ENCODE measurements around the gene SPATA46. TPM values are rescaled to one million over a fixed set of nuclear protein-coding genes. Genes with fewer than 3 reads are reported as not detected.
"Not testable (repeated sequence)": the region's sequence is repeated elsewhere in the genome, so short reads cannot be mapped to it uniquely, and the experiment has no call there.

The SPATA46 gene
- total and polyA plus RNA-seq, 2 of the 8 experiments (the other 6 are each of a cell fraction or from before 2014, with no cell fraction given), result not detected

DNA sequence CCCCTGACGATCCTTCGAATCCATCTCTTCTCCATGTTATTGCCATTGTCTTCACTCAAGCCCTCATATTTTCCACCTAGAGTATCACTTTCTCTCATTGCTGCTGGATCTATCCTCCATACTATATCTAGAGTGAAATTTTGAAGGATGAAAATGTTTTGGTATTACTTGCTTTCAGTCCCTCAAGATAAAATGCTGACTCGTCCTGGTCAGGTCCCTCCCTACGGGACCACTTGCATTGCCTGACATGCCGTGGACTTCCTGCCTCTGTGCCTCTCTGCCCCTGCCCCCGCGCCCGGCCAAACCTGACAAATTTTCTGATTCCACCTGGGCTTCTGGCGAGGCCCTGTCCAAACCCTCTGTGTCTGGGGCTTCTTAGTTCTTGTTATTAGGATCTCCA, 23.6 kb downstream of the SPATA46 start (continued):
- TF ChIP-seq EP300 (IDR thresholded peaks at IDR 0.05; ENCODE audit: borderline replicate concordance in 1 of 2, low read depth in 2 of 2, low read length in 2 of 2), result no peak

DNA sequence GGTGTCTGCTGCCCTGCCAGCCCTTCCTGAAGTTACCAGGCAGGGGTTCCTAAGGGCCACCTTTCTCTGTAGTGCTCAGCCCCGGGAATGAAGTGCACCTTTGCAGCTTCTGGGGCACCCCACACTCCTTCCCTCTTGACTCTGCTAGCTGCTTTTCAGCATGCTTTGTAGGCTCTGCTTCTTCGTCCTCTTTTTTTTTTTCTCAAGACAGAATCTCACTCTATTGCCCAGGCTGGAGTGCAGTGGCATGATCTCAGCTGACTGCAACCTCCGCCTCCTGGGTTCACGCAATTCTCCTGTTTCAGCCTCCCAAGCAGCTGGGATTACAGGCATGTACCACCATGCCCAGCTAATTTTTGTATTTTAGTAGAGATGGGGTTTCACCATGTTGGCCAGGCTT, 24.8 kb downstream of the SPATA46 start:
- H2BK12ac ChIP-seq (ENCODE audit: low read depth, low read length); H3K4me3 ChIP-seq (ENCODE audit: extremely low read depth in 1 of 4, insufficient read depth in 2 of 4, low read depth in 3 of 4, low read length in 4 of 4); H2BK120ac ChIP-seq (replicated peaks; ENCODE audit: low read depth, low read length); H3K9me3 ChIP-seq (ENCODE audit: insufficient read depth in 2 of 2, low read depth in 1 of 2, low read length in 1 of 2); H3K56ac ChIP-seq (replicated peaks; ENCODE audit: insufficient read length, low read depth, low read length); H3K9ac ChIP-seq (replicated peaks in 1 of 4; ENCODE audit: extremely low read depth in 1 of 4, low read depth in 3 of 4, low read length in 3 of 4); FAIRE-seq; H3K4ac ChIP-seq (replicated peaks; ENCODE audit: insufficient read length, low read depth, low read length); H2BK20ac ChIP-seq (ENCODE audit: low read length); DNase-seq (ENCODE audit: low read depth in 1 of 2, low spot score in 2 of 2); H3K36me3 ChIP-seq (ENCODE audit: control insufficient read depth in 2 of 4, insufficient read depth in 4 of 4, low read length in 3 of 4); H3K18ac ChIP-seq (ENCODE audit: extremely low read depth, low read length); H3K23ac ChIP-seq (ENCODE audit: insufficient read length); H3K14ac ChIP-seq (ENCODE audit: insufficient read length); H3K23me2 ChIP-seq (ENCODE audit: low read depth, low read length); H2AK5ac ChIP-seq (ENCODE audit: low read depth, low read length); H3K27ac ChIP-seq (ENCODE audit: low read depth, low read length); POLR2A ChIA-PET (ENCODE audit: partially characterized antibody); H3K79me1 ChIP-seq (ENCODE audit: low read depth, low read length); H2BK5ac ChIP-seq (ENCODE audit: low read depth, low read length); H2BK15ac ChIP-seq (ENCODE audit: low read length); H4K5ac ChIP-seq (ENCODE audit: insufficient read length, low read depth, low read length); H3K4me2 ChIP-seq (ENCODE audit: insufficient read depth in 1 of 2, low read depth in 2 of 2, low read length in 2 of 2); H3K27me3 ChIP-seq (replicated peaks in 1 of 4; ENCODE audit: control insufficient read depth in 3 of 4, extremely low read depth in 1 of 4, insufficient read depth in 3 of 4, low read length in 3 of 4); H4K8ac ChIP-seq (ENCODE audit: extremely low read depth, insufficient read depth, low read length); H3K4me1 ChIP-seq (replicated peaks in 1 of 4; ENCODE audit: control insufficient read depth in 3 of 4, insufficient read depth in 4 of 4, low read length in 3 of 4); H4K20me1 ChIP-seq (replicated peaks in 1 of 2; ENCODE audit: control insufficient read depth in 1 of 2, insufficient read depth in 2 of 2, low read length in 2 of 2); H4K91ac ChIP-seq (replicated peaks; ENCODE audit: insufficient read length, low read length); H3K79me2 ChIP-seq (ENCODE audit: control insufficient read depth in 1 of 2, insufficient read depth in 2 of 2, low read length in 2 of 2); H2AFZ ChIP-seq (ENCODE audit: low read length): not testable (repeated sequence)
- 79% methylated on average over 3 of the region's 4 CpGs; no CpG with 5 or more reads in 1 of the 2 experiments for WGBS, 2 experiments (ENCODE audit: extremely low coverage in 1 of 2, insufficient coverage in 1 of 2, insufficient read length in 1 of 2, insufficient replicate concordance in 2 of 2, low coverage in 1 of 2, low lambda C conversion rate in 2 of 2, missing lambda C conversion rate in 1 of 2)
- CTCF ChIA-PET (ENCODE audit: partially characterized antibody), result interaction anchor here (1.3 to 1.8 kb wide), 3 partner anchors 39 to 296 kb away, joined by 3 to 7 read pairs (median 6); no protein-coding TSS in a partner anchor
